Activated CD4-positive, alpha-beta T cell treated with anti-CD3 and anti-CD28 coated beads, Interleukin-2, amount 50 U/mL, for 48 hours (primary cell): ENCODE data around the gene XYLT2.
A peak's percentile ranks its signal among the peaks of the same experiment; 100 is the strongest.
"Not testable (repeated sequence)": the region's sequence is repeated elsewhere in the genome, so short reads cannot be mapped to it uniquely, and the experiment has no call there.

Source experiments
- DNase-seq, 2 experiments: peaks; one replicate each; pipeline ENCODE4 v3.0.0-alpha.2; 2020

Gene XYLT2

GRCh38 chr17:50322271-50322670, 23.7 kb upstream of the XYLT2 start:
- no peak for DNase-seq

- no peak for DNase-seq
Observed at GRCh38 chr17:50323060-50323459, 22.9 kb upstream of the XYLT2 start.

GRCh38 chr17:50325906-50326305, 20.0 kb upstream of the XYLT2 start:
- no peak for DNase-seq

GRCh38 chr17:50326831-50327364, 19.0 kb upstream of the XYLT2 start:
- DNase-seq: no peak

- no peak for DNase-seq
Observed at GRCh38 chr17:50328363-50329325, 17.3 kb upstream of the XYLT2 start.

GRCh38 chr17:50329716-50330115, 16.2 kb upstream of the XYLT2 start:
- no peak for DNase-seq

GRCh38 chr17:50330151-50330775, 15.7 kb upstream of the XYLT2 start:
- no peak for DNase-seq

GRCh38 chr17:50331085-50331791, 14.7 kb upstream of the XYLT2 start:
- DNase-seq: no peak

- DNase-seq: no peak
Observed at GRCh38 chr17:50332196-50332595, 13.7 kb upstream of the XYLT2 start.

- not testable (repeated sequence) for DNase-seq
Observed at GRCh38 chr17:50333291-50334057, 12.5 kb upstream of the XYLT2 start.

- no peak for DNase-seq
Observed at GRCh38 chr17:50337956-50338355, 8.0 kb upstream of the XYLT2 start.

- DNase-seq: no peak
Observed at GRCh38 chr17:50338645-50339044, 7.3 kb upstream of the XYLT2 start.

GRCh38 chr17:50339381-50339780, 6.5 kb upstream of the XYLT2 start:
- no peak for DNase-seq

GRCh38 chr17:50344731-50345365, 1.1 kb upstream of the XYLT2 start:
- DNase-seq: peak in 1 of 2 experiments; percentile 11

GRCh38 chr17:50346313-50347116, 589 bp downstream of the XYLT2 start:
- DNase-seq: peak; percentile 65 to 73

GRCh38 chr17:50347117-50347893, 1.4 kb downstream of the XYLT2 start:
- no peak for DNase-seq

GRCh38 chr17:50347894-50348291, 2.0 kb downstream of the XYLT2 start:
- DNase-seq: no peak

- DNase-seq: no peak
Observed at GRCh38 chr17:50348522-50349242, 2.8 kb downstream of the XYLT2 start.

- no peak for DNase-seq
Observed at GRCh38 chr17:50349243-50349600, 3.3 kb downstream of the XYLT2 start.

- DNase-seq: no peak
Observed at GRCh38 chr17:50350733-50351132, 4.8 kb downstream of the XYLT2 start.
